WTC11 (cell line): ENCODE results near the gene COIL.

Experiments used
- FOXJ3 ChIP-seq: sonication (generic); formaldehyde crosslinking; IDR thresholded peaks from 2 replicates; pipeline ENCODE4 v1.9.0; 2021; ENCODE audit warnings: missing genetic modification reagents, mild to moderate bottlenecking, borderline replicate concordance
- FOXP1 ChIP-seq: sonication (generic); formaldehyde crosslinking; IDR thresholded peaks from 2 replicates; pipeline ENCODE4 v1.8.0; 2022; ENCODE audit warnings: missing genetic modification reagents, mild to moderate bottlenecking, moderate library complexity, borderline replicate concordance
- HMGXB4 ChIP-seq: sonication (generic); formaldehyde crosslinking; IDR thresholded peaks from 2 replicates; pipeline ENCODE4 v1.8.1; 2023; ENCODE audit warnings: mild to moderate bottlenecking, moderate library complexity, missing genetic modification reagents
- JUN ChIP-seq: sonication (generic); formaldehyde crosslinking; IDR thresholded peaks from 2 replicates; pipeline ENCODE4 v1.8.0; 2023; ENCODE audit warnings: mild to moderate bottlenecking, missing genetic modification reagents
- KAT7 ChIP-seq: sonication (generic); formaldehyde crosslinking; IDR thresholded peaks from 2 replicates; pipeline ENCODE4 v1.8.1; 2023; ENCODE audit warnings: missing genetic modification reagents, mild to moderate bottlenecking, borderline replicate concordance
- MAX ChIP-seq: sonication (generic); formaldehyde crosslinking; IDR thresholded peaks from 2 replicates; pipeline ENCODE4 v1.8.0; 2022; ENCODE audit warnings: mild to moderate bottlenecking, missing genetic modification reagents
- TP53 ChIP-seq: sonication (generic); formaldehyde crosslinking; IDR thresholded peaks from 2 replicates; pipeline ENCODE4 v1.8.1; 2023; ENCODE audit warnings: mild to moderate bottlenecking, missing genetic modification reagents
- TF ChIP-seq, protein P1 (sequence below): sonication (generic); formaldehyde crosslinking; IDR thresholded peaks from 2 replicates; pipeline ENCODE4 v1.8.1; 2023; ENCODE audit warnings: mild to moderate bottlenecking, missing genetic modification reagents
- TF ChIP-seq, protein P2 (sequence below): fragments of 200-600 bp; IDR thresholded peaks from 2 replicates; pipeline ENCODE4 v1.8.0; 2022; ENCODE audit warnings: antibody characterized with exemption
- TF ChIP-seq, protein P3 (sequence below): sonication (generic); formaldehyde crosslinking; IDR thresholded peaks from 2 replicates; pipeline ENCODE4 v1.8.1; 2022; ENCODE audit warnings: low read depth, missing genetic modification reagents, borderline replicate concordance
- TF ChIP-seq, protein P4 (sequence below): sonication (generic); formaldehyde crosslinking; IDR thresholded peaks from 2 replicates; pipeline ENCODE4 v1.8.0; 2022; ENCODE audit warnings: mild to moderate bottlenecking, missing genetic modification reagents

GRCh38 chr17:57008958-57009357, 48.1 kb upstream of the COIL start:
- TF ChIP-seq, protein P1, sequence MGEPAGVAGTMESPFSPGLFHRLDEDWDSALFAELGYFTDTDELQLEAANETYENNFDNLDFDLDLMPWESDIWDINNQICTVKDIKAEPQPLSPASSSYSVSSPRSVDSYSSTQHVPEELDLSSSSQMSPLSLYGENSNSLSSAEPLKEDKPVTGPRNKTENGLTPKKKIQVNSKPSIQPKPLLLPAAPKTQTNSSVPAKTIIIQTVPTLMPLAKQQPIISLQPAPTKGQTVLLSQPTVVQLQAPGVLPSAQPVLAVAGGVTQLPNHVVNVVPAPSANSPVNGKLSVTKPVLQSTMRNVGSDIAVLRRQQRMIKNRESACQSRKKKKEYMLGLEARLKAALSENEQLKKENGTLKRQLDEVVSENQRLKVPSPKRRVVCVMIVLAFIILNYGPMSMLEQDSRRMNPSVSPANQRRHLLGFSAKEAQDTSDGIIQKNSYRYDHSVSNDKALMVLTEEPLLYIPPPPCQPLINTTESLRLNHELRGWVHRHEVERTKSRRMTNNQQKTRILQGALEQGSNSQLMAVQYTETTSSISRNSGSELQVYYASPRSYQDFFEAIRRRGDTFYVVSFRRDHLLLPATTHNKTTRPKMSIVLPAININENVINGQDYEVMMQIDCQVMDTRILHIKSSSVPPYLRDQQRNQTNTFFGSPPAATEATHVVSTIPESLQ (CRISPR knock-in tag), result no peak
- TF ChIP-seq, protein P2, sequence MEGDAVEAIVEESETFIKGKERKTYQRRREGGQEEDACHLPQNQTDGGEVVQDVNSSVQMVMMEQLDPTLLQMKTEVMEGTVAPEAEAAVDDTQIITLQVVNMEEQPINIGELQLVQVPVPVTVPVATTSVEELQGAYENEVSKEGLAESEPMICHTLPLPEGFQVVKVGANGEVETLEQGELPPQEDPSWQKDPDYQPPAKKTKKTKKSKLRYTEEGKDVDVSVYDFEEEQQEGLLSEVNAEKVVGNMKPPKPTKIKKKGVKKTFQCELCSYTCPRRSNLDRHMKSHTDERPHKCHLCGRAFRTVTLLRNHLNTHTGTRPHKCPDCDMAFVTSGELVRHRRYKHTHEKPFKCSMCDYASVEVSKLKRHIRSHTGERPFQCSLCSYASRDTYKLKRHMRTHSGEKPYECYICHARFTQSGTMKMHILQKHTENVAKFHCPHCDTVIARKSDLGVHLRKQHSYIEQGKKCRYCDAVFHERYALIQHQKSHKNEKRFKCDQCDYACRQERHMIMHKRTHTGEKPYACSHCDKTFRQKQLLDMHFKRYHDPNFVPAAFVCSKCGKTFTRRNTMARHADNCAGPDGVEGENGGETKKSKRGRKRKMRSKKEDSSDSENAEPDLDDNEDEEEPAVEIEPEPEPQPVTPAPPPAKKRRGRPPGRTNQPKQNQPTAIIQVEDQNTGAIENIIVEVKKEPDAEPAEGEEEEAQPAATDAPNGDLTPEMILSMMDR, result no peak
- TF ChIP-seq MAX (CRISPR knock-in tag) (no peak), FOXP1 (CRISPR knock-in tag) (no peak), TP53 (CRISPR knock-in tag) (no peak), FOXJ3 (CRISPR knock-in tag) (no peak), KAT7 (CRISPR knock-in tag) (no peak), HMGXB4 (CRISPR knock-in tag) (no peak), JUN (CRISPR knock-in tag) (no peak)
- TF ChIP-seq, protein P3, sequence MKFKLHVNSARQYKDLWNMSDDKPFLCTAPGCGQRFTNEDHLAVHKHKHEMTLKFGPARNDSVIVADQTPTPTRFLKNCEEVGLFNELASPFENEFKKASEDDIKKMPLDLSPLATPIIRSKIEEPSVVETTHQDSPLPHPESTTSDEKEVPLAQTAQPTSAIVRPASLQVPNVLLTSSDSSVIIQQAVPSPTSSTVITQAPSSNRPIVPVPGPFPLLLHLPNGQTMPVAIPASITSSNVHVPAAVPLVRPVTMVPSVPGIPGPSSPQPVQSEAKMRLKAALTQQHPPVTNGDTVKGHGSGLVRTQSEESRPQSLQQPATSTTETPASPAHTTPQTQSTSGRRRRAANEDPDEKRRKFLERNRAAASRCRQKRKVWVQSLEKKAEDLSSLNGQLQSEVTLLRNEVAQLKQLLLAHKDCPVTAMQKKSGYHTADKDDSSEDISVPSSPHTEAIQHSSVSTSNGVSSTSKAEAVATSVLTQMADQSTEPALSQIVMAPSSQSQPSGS (CRISPR knock-in tag), result no peak
- TF ChIP-seq, protein P4, sequence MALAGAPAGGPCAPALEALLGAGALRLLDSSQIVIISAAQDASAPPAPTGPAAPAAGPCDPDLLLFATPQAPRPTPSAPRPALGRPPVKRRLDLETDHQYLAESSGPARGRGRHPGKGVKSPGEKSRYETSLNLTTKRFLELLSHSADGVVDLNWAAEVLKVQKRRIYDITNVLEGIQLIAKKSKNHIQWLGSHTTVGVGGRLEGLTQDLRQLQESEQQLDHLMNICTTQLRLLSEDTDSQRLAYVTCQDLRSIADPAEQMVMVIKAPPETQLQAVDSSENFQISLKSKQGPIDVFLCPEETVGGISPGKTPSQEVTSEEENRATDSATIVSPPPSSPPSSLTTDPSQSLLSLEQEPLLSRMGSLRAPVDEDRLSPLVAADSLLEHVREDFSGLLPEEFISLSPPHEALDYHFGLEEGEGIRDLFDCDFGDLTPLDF (CRISPR knock-in tag), result no peak
